GM19372 (cell line): ENCODE data around the gene PICALM.
A peak's percentile ranks its signal among the peaks of the same experiment; 100 is the strongest.

ENCODE experiments used
- ATAC-seq: cut with Tn5 transposase; IDR thresholded peaks from one replicate; pipeline ENCODE4 v1.9.1; 2021; ENCODE audit warnings: mild to moderate bottlenecking, low read depth, moderate library complexity; ENCODE audit not compliant: unreplicated experiment

The PICALM gene

DNA sequence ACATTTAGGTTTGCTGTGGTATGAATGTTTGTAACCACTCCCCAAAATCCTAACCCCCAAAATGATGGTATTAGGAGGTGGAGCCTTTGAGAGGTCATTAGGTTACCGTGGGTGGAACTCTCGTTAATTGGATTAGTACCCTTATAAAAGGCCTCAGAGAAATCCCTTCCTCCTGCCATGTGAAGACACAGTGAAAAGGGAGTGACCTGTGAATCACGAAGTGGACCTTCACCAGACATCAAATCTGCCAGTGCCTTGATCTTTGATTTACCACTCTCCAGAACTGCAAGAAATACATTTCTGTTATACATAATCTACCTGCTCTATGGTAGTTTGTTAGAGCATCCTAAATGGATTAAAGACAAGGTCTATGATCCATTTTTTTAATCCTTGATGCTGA lies 12.6 kb upstream of the PICALM start:
- ATAC-seq = no peak

DNA sequence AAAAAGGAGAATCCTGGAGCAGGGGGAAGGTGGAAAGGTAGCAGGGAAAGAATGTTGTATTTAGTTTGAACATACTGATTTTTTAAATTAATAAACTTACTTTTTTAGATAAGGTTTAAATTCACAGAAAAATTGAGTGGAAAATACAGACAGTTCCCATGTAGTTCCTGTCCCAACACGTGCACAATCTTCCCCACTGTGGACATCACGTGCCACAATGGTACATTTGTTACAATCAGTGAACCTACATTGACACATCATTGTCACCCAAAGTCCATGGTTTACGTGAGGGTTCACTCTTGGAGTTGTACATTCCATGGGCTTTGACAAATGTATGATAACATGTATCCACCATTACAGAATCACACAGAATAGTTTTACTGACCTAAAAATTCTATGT lies 10.5 kb upstream of the PICALM start:
- no peak for ATAC-seq

DNA sequence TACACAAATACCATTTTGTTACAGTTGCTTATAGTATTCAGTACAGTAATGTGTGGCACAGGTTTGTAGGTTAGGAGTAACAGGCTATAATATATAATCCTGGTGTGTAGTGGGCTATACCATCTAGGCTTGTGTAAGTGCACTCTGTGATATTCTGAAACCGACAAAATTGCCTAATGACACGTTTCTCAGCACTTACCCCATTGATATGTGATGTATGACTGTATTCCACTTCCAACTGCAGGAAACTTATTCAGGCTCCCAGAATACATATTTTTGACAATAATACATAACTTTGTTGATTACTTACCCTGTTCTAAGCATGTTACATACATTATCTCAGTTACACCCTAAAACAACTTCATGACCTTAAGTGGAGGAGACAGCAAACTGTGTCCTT lies 5.1 kb upstream of the PICALM start:
- no peak for ATAC-seq

- ATAC-seq = no peak
Measured at GRCh38 chr11:86072211-86072610, 3.3 kb upstream of the PICALM start.

DNA sequence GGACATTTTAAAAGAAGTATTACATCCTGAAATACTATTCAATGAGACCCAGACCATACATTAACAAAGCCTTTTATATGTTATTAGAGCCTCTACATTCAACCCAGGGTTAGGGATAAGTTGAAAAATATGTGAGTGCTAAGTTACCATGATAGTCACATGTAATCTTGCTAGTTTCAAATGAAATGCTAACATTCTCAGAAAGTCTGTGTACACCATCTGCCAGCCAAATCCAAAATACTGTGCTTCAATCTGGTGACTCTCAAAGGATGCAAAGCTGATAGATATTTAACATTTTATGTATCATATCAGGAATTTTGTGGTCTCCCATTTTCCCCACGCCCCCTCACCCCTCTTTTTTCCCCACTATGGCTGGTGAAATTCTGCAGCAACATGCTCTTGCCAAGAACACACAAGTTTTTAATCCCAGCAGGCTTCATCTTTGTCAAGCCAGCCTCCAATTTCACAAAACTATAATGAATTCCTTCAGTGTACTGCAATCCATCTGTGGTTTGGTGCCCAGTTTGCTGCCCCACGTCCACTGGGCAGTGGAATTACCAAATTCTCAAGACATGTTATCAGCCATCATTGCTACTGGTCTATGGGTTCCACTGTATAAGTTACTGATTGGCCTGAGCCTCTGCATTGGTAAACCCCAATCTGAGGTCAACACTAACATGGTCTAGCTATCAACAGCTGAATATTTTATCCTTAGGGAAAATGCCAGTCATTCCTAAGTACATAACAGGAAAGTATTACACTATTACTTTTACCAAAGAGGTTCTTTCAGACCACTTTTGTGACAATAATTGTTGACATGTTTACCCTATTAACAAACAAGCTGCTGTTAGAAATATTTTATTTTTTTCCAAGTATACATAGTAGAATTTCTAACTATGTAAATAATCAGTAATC lies 1.5 kb upstream of the PICALM start:
- no peak for ATAC-seq

DNA sequence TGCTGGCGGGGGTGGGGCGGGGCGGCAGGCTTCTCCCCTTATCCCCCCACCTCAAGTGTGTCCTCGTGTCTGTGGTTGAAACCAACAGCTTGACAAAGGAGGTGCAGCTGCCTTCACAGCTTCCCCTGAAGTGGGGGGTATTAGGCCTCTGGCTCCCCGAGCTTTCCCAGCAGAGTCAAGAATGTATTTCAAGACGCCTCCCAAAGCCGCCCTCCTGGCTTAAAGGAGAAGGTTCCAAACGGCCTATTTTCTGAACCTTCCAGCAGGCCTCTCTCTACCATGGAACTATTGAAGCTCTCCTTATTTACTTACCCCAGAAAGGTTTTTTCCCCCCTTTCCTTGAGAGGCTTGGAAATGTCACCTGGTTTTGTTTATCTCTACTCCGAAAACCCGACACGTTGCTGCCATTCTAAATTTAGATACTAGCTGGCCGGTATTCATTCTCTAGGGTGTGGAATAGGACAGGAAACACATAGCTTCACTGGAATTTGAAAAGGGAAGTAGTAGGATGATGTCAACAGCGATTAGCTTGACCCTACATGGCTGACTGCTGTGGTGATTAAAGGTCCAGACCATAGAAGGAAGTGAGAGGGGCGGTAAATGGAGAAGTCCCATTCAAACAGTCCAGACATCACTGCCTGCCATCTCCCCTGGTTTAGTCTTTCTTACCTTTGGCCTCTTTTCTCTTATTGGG lies 671 bp upstream of the PICALM start:
- peak; percentile 27 for ATAC-seq

- peak; percentile 10 for ATAC-seq
Measured at GRCh38 chr11:86068138-86068871, 579 bp downstream of the PICALM start.

DNA sequence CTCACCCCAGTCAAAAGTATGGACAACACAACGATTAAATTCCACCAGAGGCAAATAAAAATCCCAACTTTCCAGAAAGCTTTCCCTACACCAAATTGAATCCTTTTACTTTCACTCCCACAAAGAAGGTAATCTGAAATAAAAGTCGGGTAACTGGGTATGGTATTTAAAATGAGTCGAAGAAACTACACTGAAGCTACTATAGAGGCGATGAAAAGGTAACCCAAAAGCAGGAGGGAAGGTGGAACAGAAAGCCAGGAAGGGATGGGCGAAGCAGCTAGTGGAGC lies 1.1 kb downstream of the PICALM start:
- no peak for ATAC-seq

- ATAC-seq = no peak
Measured at GRCh38 chr11:86067009-86067850, 1.7 kb downstream of the PICALM start.

DNA sequence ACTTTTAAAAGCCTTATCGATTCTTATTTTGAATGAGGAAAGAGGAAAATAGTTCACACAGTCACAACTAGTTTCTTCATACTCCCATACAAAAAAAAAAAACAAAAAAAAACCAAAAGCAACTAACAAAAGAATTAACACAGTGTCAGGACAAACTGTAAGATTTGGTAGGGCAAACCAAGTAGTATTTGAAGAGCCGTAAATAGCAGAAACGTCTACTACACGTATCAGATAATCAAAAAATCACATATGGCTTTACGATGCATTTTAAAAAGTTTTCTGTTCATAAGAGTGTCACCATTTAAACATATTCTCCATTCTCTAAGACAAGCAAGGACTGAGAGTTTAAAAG lies 2.3 kb downstream of the PICALM start:
- ATAC-seq = no peak

- ATAC-seq = no peak
Measured at GRCh38 chr11:86066033-86066432, 2.9 kb downstream of the PICALM start.

GRCh38 chr11:86064220-86064803 lies 4.6 kb downstream of the PICALM start:
- ATAC-seq = no peak

DNA sequence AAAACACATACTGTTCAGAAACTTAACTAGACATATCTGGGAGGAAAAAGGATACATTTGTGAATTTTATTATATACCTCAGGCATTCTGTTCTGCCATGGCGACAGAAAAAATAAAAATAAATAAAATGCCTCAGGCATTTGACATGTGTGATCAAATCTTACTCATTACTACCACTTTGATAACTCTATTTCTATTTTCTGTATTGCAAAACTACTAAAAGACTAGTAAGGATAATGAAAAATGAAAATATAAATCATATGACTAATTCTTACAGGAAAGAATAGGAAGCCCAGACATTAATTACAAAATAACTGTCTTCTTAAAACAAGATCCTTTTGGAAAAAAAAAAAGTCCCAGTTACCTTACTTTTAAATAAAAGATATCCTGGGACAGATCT lies 5.3 kb downstream of the PICALM start:
- ATAC-seq = no peak

DNA sequence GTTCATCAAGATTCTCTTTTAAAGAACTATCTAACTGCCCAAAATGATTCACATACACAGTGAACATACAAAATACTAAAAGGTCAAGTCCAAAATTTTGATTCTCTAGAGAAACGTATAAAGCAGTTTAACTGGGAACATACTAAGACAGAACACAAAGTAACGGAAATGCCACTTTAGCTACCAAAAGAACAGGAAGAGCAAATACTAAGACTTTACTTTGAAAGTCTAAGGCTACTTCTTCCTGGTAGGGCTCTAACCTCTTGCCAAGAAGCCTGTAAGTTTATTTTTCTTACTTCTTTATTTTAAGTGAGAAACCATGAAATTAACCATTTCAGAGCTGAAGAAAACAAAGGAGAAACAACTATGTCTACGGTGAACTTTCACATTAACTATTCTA lies 6.2 kb downstream of the PICALM start:
- no peak for ATAC-seq

DNA sequence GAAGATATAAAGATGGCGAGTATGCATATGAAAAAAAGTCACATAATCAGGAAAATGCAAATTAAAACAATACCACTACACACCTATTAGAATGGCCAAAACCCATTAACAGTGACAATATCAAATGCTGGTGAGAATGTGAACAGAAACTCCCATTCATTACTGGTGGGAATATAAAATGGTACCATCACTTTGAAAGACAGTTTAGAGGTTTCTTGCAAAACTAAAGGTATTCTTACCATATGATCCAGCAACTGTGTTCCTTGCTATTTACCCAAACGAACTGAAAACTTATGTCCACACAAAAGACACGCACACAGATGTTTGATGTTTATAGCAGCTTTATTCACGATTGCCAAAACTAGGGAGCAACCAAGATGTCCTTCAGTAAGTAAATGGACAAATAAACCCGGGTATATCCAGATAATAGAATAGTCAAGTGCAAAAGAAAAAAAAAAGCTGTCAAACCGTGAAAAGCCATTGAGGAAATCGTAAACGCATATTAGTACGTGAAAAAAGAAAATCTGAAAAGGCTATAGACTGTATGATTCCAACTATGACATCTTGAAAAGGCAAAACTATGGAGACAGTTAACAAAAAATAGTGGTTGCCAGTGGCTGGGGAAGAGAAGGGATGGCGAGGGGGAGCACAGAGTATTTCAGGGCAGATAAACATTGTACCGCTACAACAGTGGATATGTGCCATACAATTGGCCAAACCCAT lies 7.2 kb downstream of the PICALM start:
- no peak for ATAC-seq

GRCh38 chr11:86060544-86060943 lies 8.3 kb downstream of the PICALM start:
- no peak for ATAC-seq

- ATAC-seq = no peak
Measured at GRCh38 chr11:86058360-86058759, 10.5 kb downstream of the PICALM start.

DNA sequence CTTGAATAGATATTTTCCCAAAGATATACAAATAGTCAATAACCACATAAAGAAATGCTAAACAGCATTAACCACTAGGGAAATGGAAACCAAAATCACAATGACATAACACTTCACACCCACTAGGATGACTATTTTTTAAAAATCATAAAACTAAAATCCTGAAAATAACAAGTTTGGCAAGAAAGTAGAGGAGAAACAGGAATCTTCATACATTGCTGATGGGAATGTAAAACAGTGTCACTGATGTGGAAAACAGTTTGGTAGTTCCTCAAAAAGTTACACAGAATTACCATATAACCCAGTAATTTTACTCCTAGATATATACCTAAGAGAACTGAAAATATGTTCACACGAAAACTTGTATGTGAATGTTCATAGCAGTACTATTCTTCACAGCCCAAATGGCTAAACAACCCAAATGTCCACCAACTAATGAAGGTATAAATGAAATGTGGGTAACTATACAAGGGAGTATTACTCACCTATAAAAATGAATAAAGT lies 12.5 kb downstream of the PICALM start:
- ATAC-seq = no peak
